Right lobe of liver (tissue), 6 donors: ENCODE results near the gene MT1X. TPM values are rescaled to one million over a fixed set of nuclear protein-coding genes. Genes with fewer than 3 reads are reported as not detected.

Experiments
- ATAC-seq, 4 donors: fragments of 200-7000 bp; cut with Tn5 transposase; one replicate each; pipeline ENCODE4 v1.9.1; 2020; ENCODE audit warnings: mild to moderate bottlenecking in 4 of 4, moderate library complexity in 4 of 4
- DNase-seq, 3 donors: peaks; one replicate each; pipeline ENCODE4 v3.0.0-alpha.2; 2020
- H3K27ac ChIP-seq, 3 donors: fragments of 200-600 bp; one replicate each; pipeline ENCODE4 v1.8.0; 2022
- H3K27me3 ChIP-seq, 2 donors: fragments of 200-600 bp; one replicate each; pipeline ENCODE4 v1.8.0; 2022
- H3K36me3 ChIP-seq, 4 donors: fragments of 200-600 bp; sonication (generic) in 1 of 4; one replicate each; pipeline versions ENCODE4 v1.5.1 to v1.8.0; 2017 to 2022; ENCODE audit warnings: control low read depth in 1 of 4
- H3K4me1 ChIP-seq, 4 donors: fragments of 200-600 bp; sonication (generic) in 1 of 4; one replicate each; pipeline versions ENCODE4 v1.5.1 to v1.8.0; 2017 to 2022; ENCODE audit warnings: control low read depth in 1 of 4
- H3K4me3 ChIP-seq, 3 donors: fragments of 200-600 bp; one replicate each; pipeline ENCODE4 v1.8.0; 2022
- H3K9me3 ChIP-seq, 4 donors: fragments of 200-600 bp; sonication (generic) in 1 of 4; one replicate each; pipeline versions ENCODE4 v1.5.1 to v1.8.0; 2017 to 2022; ENCODE audit warnings: control low read depth in 1 of 4
- CTCF ChIP-seq, 4 donors: fragments of 200-600 bp in 3 of 4; fragments of 450-650 bp in 1 of 4; IDR thresholded peaks; one replicate each; pipeline versions ENCODE4 v1.5.1 to v1.8.0; 2016 to 2022; ENCODE audit warnings: antibody characterized with exemption in 4 of 4, mild to moderate bottlenecking in 2 of 4
- POLR2A ChIP-seq: fragments of 450-650 bp; IDR thresholded peaks from one replicate; pipeline ENCODE4 v1.6.1; 2017; ENCODE audit warnings: antibody characterized with exemption, mild to moderate bottlenecking
- WGBS: methylation state at CpG from one replicate; pipeline ENCODE4 v1.1.6; 2018; ENCODE audit warnings: low coverage, low lambda C conversion rate; ENCODE audit not compliant: insufficient coverage; ENCODE audit errors: missing lambda C conversion rate; 5-methylcytosine and 5-hydroxymethylcytosine counted together
- intact Hi-C, 2 donors: fragments of 100-400 bp; cut with DNase I; formaldehyde crosslinking; loops; one replicate each; pipeline versions ENCODE4 v1.11.2 to v1.14.1; 2022
- total RNA-seq, 6 experiments: library from RNA; depleted of rRNA in 2 of 6; stranded (reverse); fragments of >200 nt in 2 of 6; fragmentation: NEBNext Ultra II Directional in 3 of 6; extraction: Animal tissue kit (Norgen Biotek cat#: 25700) in 3 of 6; gene quantifications; one replicate each; pipeline versions ENCODE4 v1.1.0 to v1.2.4, GENCODE V29; 2016 to 2023
- donor health status: DM: no; HTN: yes; CAD: no.
- donor health status: DM: no; HTN: no; CAD: no.
- donor health status: DM: no; HTN: no; CAD: no.
- donor health status: DM: no; HTN: yes; CAD: no.
- donor health status: DM: no; HTN: yes; CAD: no.

The MT1X gene
- total RNA-seq, 6 experiments from 2014 or later: 808 to 2,440 (median 1,620) TPM

- Histone ChIP-seq H3K9me3 (no peaks in the 10 kb centered on the region), H3K4me3 (peak within 1 kb of the TSS; percentile 58 to 78 (median 61)), H3K27ac (peak within 1 kb of the TSS; percentile 63 to 91 (median 67)), H3K27me3 (no peaks in the 10 kb centered on the region), H3K36me3 (peaks cover 0 to 13% (median 0%) of the 10 kb centered on the region in 4 donors), H3K4me1 (peaks cover 0 to 8% (median 1%) of the 10 kb centered on the region in 4 donors)
- intact Hi-C loops: no loop called here
- WGBS: 2% methylated on average over 19 of the region's 46 CpGs
- DNase-seq (peak; percentile 92 to 99 (median 98)), ATAC-seq (peak; percentile 86 to 93 (median 90))
- peak; percentile 64 for TF ChIP-seq POLR2A
- no peak for TF ChIP-seq CTCF (IDR thresholded peaks at IDR 0.05)
Observed at GRCh38 chr16:56657555-56658326, 24.5 kb upstream of the MT1X start, which contains the start of gene MT1F. Gene MT1F (plus strand): TSS chr16:56657959. CDS start chr16:56658059, 100 bp downstream.

GRCh38 chr16:56658327-56658875, 23.9 kb upstream of the MT1X start:
- H3K4me3 ChIP-seq: peak overlapping the region; percentile 58 to 78 (median 61)
- no peaks in the 10 kb centered on the region for H3K9me3 ChIP-seq
- peaks cover 0 to 13% (median 0%) of the 10 kb centered on the region in 4 donors for H3K36me3 ChIP-seq
- peak in 1 of 4 donors; percentile 0 for ATAC-seq
- intact Hi-C loops: no loop called here
- H3K27ac ChIP-seq: peak overlapping the region; percentile 63 to 91 (median 67)
- no peaks in the 10 kb centered on the region for H3K27me3 ChIP-seq
- peaks cover 0 to 8% (median 1%) of the 10 kb centered on the region in 4 donors for H3K4me1 ChIP-seq
- peak in 2 of 3 donors; percentile 65 to 79 for DNase-seq
- TF ChIP-seq POLR2A (no peak), CTCF (IDR thresholded peaks at IDR 0.05) (no peak)
- 56% methylated on average over 6 of the region's 10 CpGs for WGBS

- H3K4me1 ChIP-seq: peaks cover 0 to 8% (median 0%) of the 10 kb centered on the region in 4 donors
- intact Hi-C loops: no loop called here
Observed at GRCh38 chr16:56662357-56663354, 19.6 kb upstream of the MT1X start.

More at GRCh38 chr16:56662357-56663354, 19.6 kb upstream of the MT1X start:
- ATAC-seq (no peak), DNase-seq (no peak)
- Histone ChIP-seq H3K4me3 (no peak overlapping the region), H3K36me3 (peaks cover 0 to 13% (median 0%) of the 10 kb centered on the region in 4 donors), H3K9me3 (no peaks in the 10 kb centered on the region), H3K27me3 (no peaks in the 10 kb centered on the region), H3K27ac (no peak overlapping the region)
- TF ChIP-seq CTCF (IDR thresholded peaks at IDR 0.05): no peak
- no peak for TF ChIP-seq POLR2A
- WGBS: 51% methylated on average over 31 of the region's 48 CpGs
